Ovary (tissue), 9 donors: Measurements from ENCODE around the gene MAML2. TPM values are rescaled to one million over a fixed set of nuclear protein-coding genes. Genes with fewer than 3 reads are reported as not detected.

Experiments used
- DNase-seq, 5 donors: peaks; one replicate each; pipeline ENCODE4 v3.0.0-alpha.2; 2019 to 2020
- H3K27ac ChIP-seq, 2 donors: fragments of 200-600 bp; one replicate each; pipeline versions ENCODE4 v1.5.1 to v1.8.0; 2019 to 2022
- H3K27me3 ChIP-seq: fragments of 200-600 bp; one replicate; pipeline ENCODE4 v1.8.0; 2022
- H3K36me3 ChIP-seq: fragments of 200-600 bp; sonication (generic); one replicate; pipeline ENCODE4 v1.5.1; 2019
- H3K4me1 ChIP-seq: one replicate; pipeline ENCODE4 v1.8.1; 2013; ENCODE audit warnings: mild to moderate bottlenecking, moderate library complexity; ENCODE audit not compliant: insufficient read depth
- H3K4me3 ChIP-seq: fragments of 200-600 bp; sonication (generic); one replicate; pipeline ENCODE4 v1.5.1; 2017
- H3K9me3 ChIP-seq, 2 donors: fragments of 200-600 bp in 1 of 2; sonication (generic) in 1 of 2; one replicate each; pipeline versions ENCODE4 v1.5.1 to v1.8.1; 2013 to 2019; ENCODE audit warnings: mild to moderate bottlenecking in 1 of 2, moderate library complexity in 1 of 2
- CTCF ChIP-seq, 3 donors: fragments of 450-650 bp in 2 of 3; fragments of 200-600 bp in 1 of 3; IDR thresholded peaks; one replicate each; pipeline versions ENCODE4 v1.5.1 to v1.8.0; 2016 to 2022; ENCODE audit warnings: antibody characterized with exemption in 3 of 3, mild to moderate bottlenecking in 1 of 3
- EP300 ChIP-seq: sonication (generic); formaldehyde crosslinking; IDR thresholded peaks from one replicate; pipeline ENCODE4 v1.6.1; 2017; ENCODE audit warnings: antibody characterized with exemption
- POLR2A ChIP-seq: fragments of 450-650 bp; IDR thresholded peaks from one replicate; pipeline ENCODE4 v1.6.1; 2017; ENCODE audit warnings: antibody characterized with exemption, mild to moderate bottlenecking, moderate library complexity
- WGBS, 3 donors: extraction: QIAGEN DNeasy Blood & Tissue Kit in 1 of 3; methylation state at CpG; one replicate each; pipeline versions ENCODE4 v1.1.5 to v1.1.7; 2013 to 2017; 5-methylcytosine and 5-hydroxymethylcytosine counted together
- intact Hi-C, 4 donors: fragments of 100-400 bp; cut with DNase I; formaldehyde crosslinking; loops; one replicate each; pipeline versions ENCODE4 v1.11.0 to v1.15.1; 2022 to 2023
- polyA plus RNA-seq, 2 donors: library from polyadenylated mRNA; stranded (reverse); fragments of 200-250 nt in 1 of 2; fragments of 350-450 nt in 1 of 2; fragmentation: Illumina TruSeq in 1 of 2; extraction: RNeasy Lipid Tissue Mini Kit (QIAGEN cat#74804) in 1 of 2; gene quantifications; one replicate each; pipeline ENCODE4 v1.2.3, GENCODE V29; 2013 to 2014
- total RNA-seq, 7 donors: library from RNA; depleted of rRNA in 2 of 7; stranded (reverse); fragments of >200 nt in 2 of 7; fragmentation: NEBNext Ultra II Directional in 3 of 7; extraction: Animal tissue kit (Norgen Biotek cat#: 25700) in 3 of 7; gene quantifications; one replicate each; pipeline versions ENCODE4 v1.1.0 to v1.2.4, GENCODE V29; 2016 to 2023
- donor health status: DM: no; HTN: no; CAD: no; lungs with moderate emphysema.
- donor health status: DM: no; HTN: no; CAD: no.
- donor health status: Bipolar disorder and iron deficiency.
- donor health status: DM: yes; HTN: yes; CAD: no.
- donor health status: DM: no; HTN: no; CAD: no.
- donor health status: DM: yes; HTN: yes; CAD: no.

MAML2 gene
- total and polyA plus RNA-seq, 9 donors = 7.3 to 17.5 (median 14.6) TPM

- intact Hi-C loops = no loop called here
- no peak overlapping the region for H3K4me3 ChIP-seq
- WGBS, 3 donors = 69 to 79% (median 78%) methylated on average over 5 of the region's 5 CpGs
These were observed 230.5 kb downstream of the MAML2 start for GRCh38 chr11:96112192-96113128.

DNA sequence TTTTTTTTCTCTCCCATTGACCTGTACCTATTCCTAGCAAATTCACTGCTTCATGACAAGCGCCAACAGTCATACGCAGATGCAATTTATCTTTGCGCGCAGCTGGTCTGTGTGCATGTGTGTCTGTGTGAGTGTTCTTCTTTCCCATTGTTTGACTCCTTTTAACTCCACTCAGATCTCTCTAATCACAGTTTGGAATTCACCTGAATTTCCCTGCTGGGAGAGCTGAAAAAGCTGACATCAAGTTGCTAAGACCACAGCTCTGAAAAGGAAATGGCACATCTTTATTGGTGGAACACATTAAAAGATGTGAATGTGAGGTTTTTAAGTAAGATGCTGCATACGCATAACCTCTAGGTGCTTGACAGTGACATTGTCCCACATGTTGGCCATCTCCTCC lies 231.7 kb downstream of the MAML2 start:
- WGBS, 3 donors = 97 to 98% (median 98%) methylated on average over 5 of the region's 5 CpGs
- no peak for DNase-seq
- Histone ChIP-seq H3K36me3 (no peaks in the 10 kb centered on the region), H3K27me3 (no peaks in the 10 kb centered on the region), H3K9me3 (no peaks in the 10 kb centered on the region), H3K27ac (no peak overlapping the region), H3K4me3 (no peak overlapping the region), H3K4me1 (peaks cover 14% of the 10 kb centered on the region)
- TF ChIP-seq EP300 (no peak), POLR2A (no peak), CTCF (IDR thresholded peaks at IDR 0.05) (no peak)
- intact Hi-C loops = no loop called here

More at GRCh38 chr11:96112192-96113128, 230.5 kb downstream of the MAML2 start:
- no peak for TF ChIP-seq CTCF (IDR thresholded peaks at IDR 0.05)
- no peak for TF ChIP-seq POLR2A
- TF ChIP-seq EP300 = no peak
- no peaks in the 10 kb centered on the region for H3K9me3 ChIP-seq
- H3K27ac ChIP-seq = peak overlapping the region in 1 of 2 donors; percentile 77
- H3K36me3 ChIP-seq = no peaks in the 10 kb centered on the region
- peaks cover 14% of the 10 kb centered on the region for H3K4me1 ChIP-seq
- DNase-seq = no peak
- no peaks in the 10 kb centered on the region for H3K27me3 ChIP-seq

DNA sequence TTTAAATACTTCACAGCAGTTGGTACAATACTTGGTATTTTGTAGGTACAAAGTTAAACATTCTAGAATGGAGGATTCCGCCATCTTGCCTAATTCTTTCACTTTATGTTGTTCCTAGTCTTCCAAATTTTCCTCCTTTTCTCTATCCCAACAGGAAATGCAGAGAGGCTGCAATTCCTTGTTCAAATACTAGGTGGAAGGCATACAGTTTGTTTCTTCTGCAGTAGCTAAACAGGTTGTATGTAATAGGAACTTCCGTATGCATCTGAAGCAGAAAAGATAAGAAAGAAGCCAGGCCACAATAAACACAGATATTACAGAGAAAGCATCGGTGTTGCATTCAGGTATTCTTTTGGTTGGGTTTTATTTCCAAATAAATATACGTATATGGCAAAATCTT lies 232.7 kb downstream of the MAML2 start:
- Histone ChIP-seq H3K27ac (no peak overlapping the region), H3K36me3 (no peaks in the 10 kb centered on the region), H3K4me1 (peaks cover 14% of the 10 kb centered on the region), H3K4me3 (no peak overlapping the region), H3K9me3 (no peaks in the 10 kb centered on the region), H3K27me3 (no peaks in the 10 kb centered on the region)
- DNase-seq = no peak
- TF ChIP-seq EP300 (no peak), POLR2A (no peak), CTCF (IDR thresholded peaks at IDR 0.05) (no peak)
- 96% methylated on average over 4 of the region's 4 CpGs for WGBS, 3 donors
- intact Hi-C loops = no loop called here

- intact Hi-C loops = no loop called here
- 83 to 90% (median 85%) methylated on average over 5 of the region's 5 CpGs for WGBS, 3 donors
- Histone ChIP-seq H3K4me1 (peaks cover 13% of the 10 kb centered on the region), H3K9me3 (no peaks in the 10 kb centered on the region), H3K4me3 (no peak overlapping the region), H3K36me3 (no peaks in the 10 kb centered on the region), H3K27me3 (no peaks in the 10 kb centered on the region), H3K27ac (no peak overlapping the region)
- TF ChIP-seq POLR2A = no peak
- TF ChIP-seq EP300 = no peak
- TF ChIP-seq CTCF (IDR thresholded peaks at IDR 0.05) = no peak
- DNase-seq = no peak
These were observed 233.5 kb downstream of the MAML2 start for GRCh38 chr11:96109331-96110030.
